OCI-LY1 (cell line): ENCODE measurements around the gene ETS2.

ENCODE experiments used
- H2AFZ ChIP-seq: fragments of 200-600 bp; sonication (generic), shearing (Covaris generic); 2 replicates; pipeline ENCODE4 v1.6.0; 2014; ENCODE audit warnings: antibody characterized with exemption, mild to moderate bottlenecking, low read length
- H3F3A ChIP-seq: fragments of 200-600 bp; sonication (generic), shearing (Covaris generic); 2 replicates; pipeline ENCODE4 v1.6.0; 2014; ENCODE audit warnings: mild to moderate bottlenecking, antibody characterized with exemption, low read length, moderate library complexity; ENCODE audit not compliant: insufficient read depth
- H3K27ac ChIP-seq: fragments of 200-600 bp; sonication (generic); 2 replicates; pipeline ENCODE4 v1.5.1; 2014; ENCODE audit warnings: low read length, mixed run types, mild to moderate bottlenecking, low read depth; ENCODE audit not compliant: poor library complexity, severe bottlenecking
- H3K27me3 ChIP-seq: fragments of 200-600 bp; sonication (generic); 2 replicates; pipeline ENCODE4 v1.6.0; 2014; ENCODE audit warnings: antibody characterized with exemption, mild to moderate bottlenecking, low read length, moderate library complexity; ENCODE audit not compliant: insufficient read depth
- H3K36me3 ChIP-seq: fragments of 200-600 bp; sonication (generic); 2 replicates; pipeline ENCODE4 v1.6.1; 2014; ENCODE audit warnings: mild to moderate bottlenecking, antibody characterized with exemption, low read length, moderate library complexity, mixed read lengths; ENCODE audit not compliant: insufficient read depth
- H3K4me1 ChIP-seq: fragments of 200-600 bp; sonication (generic); 2 replicates; pipeline ENCODE4 v1.5.1; 2014; ENCODE audit warnings: mild to moderate bottlenecking, low read length, moderate library complexity; ENCODE audit not compliant: insufficient read depth, severe bottlenecking
- H3K4me2 ChIP-seq: fragments of 200-600 bp; sonication (generic), shearing (Covaris generic); 2 replicates; pipeline ENCODE4 v1.6.1; 2014; ENCODE audit warnings: low read length
- H3K4me3 ChIP-seq: fragments of 200-600 bp; sonication (generic); 2 replicates; pipeline ENCODE4 v1.5.1; 2014; ENCODE audit warnings: low read length, low read depth, mild to moderate bottlenecking, mixed read lengths; ENCODE audit not compliant: poor library complexity, severe bottlenecking
- H3K79me2 ChIP-seq: fragments of 200-600 bp; shearing (Covaris generic); 2 replicates; pipeline ENCODE4 v1.6.1; 2016; ENCODE audit warnings: mixed run types, low read length, mixed read lengths; ENCODE audit not compliant: insufficient read depth
- H3K9ac ChIP-seq: fragments of 200-600 bp; sonication (generic), shearing (Covaris generic); 2 replicates; pipeline ENCODE4 v1.6.1; 2014; ENCODE audit warnings: mild to moderate bottlenecking, low read length, mixed read lengths
- H3K9me2 ChIP-seq: fragments of 200-600 bp; sonication (generic), shearing (Covaris generic); 2 replicates; pipeline ENCODE4 v1.6.1; 2014; ENCODE audit warnings: low read depth, mild to moderate bottlenecking, low read length, mixed read lengths
- H3K9me3 ChIP-seq: fragments of 200-600 bp; shearing (Covaris generic); 2 replicates; pipeline ENCODE4 v1.6.1; 2014; ENCODE audit warnings: low read length, mixed read lengths
- H4K20me1 ChIP-seq: fragments of 200-600 bp; sonication (generic), shearing (Covaris generic); 2 replicates; pipeline ENCODE4 v1.6.0; 2016; ENCODE audit warnings: mild to moderate bottlenecking, low read length; ENCODE audit not compliant: insufficient read depth
- EZH2 ChIP-seq: fragments of 200-600 bp; sonication (generic), shearing (Covaris generic); IDR thresholded peaks from 2 replicates; pipeline ENCODE4 v1.8.0; 2017; ENCODE audit warnings: borderline replicate concordance, mixed run types, mild to moderate bottlenecking, antibody characterized with exemption, low read length, moderate library complexity, mixed read lengths
- TF ChIP-seq, protein P1 (sequence below): fragments of 200-600 bp; sonication (generic), shearing (Covaris generic); IDR thresholded peaks from 2 replicates; pipeline ENCODE4 v1.5.1; 2017; ENCODE audit warnings: mild to moderate bottlenecking, antibody characterized with exemption, low read length, moderate library complexity, mixed read lengths

Gene ETS2

DNA sequence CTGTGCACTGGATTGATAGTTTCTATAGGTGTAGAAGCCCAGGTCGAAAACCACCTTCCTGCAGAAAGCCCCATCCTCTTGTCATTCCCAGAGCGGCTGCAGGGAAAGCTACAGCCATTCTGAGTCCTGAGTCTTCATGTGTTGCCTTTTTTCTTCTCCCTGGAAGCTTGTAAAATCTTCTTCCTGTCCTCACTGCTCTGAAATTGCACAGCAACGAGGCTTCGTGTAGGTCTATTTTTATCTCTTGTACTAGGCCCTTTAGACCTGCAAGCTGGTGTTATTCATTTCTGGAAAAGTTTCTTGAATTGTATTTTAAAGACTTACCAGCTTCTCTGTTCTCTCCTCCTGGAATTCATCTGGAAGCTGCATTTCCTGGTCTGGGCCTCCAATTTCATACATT, 44.2 kb upstream of the ETS2 start:
- no peak overlapping the region for H3K4me3 ChIP-seq
- no peak overlapping the region for H3K4me2 ChIP-seq
- no peaks in the 10 kb centered on the region for H3K79me2 ChIP-seq
- TF ChIP-seq, protein P1, sequence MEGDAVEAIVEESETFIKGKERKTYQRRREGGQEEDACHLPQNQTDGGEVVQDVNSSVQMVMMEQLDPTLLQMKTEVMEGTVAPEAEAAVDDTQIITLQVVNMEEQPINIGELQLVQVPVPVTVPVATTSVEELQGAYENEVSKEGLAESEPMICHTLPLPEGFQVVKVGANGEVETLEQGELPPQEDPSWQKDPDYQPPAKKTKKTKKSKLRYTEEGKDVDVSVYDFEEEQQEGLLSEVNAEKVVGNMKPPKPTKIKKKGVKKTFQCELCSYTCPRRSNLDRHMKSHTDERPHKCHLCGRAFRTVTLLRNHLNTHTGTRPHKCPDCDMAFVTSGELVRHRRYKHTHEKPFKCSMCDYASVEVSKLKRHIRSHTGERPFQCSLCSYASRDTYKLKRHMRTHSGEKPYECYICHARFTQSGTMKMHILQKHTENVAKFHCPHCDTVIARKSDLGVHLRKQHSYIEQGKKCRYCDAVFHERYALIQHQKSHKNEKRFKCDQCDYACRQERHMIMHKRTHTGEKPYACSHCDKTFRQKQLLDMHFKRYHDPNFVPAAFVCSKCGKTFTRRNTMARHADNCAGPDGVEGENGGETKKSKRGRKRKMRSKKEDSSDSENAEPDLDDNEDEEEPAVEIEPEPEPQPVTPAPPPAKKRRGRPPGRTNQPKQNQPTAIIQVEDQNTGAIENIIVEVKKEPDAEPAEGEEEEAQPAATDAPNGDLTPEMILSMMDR: no peak
- no peak for TF ChIP-seq EZH2
- no peaks in the 10 kb centered on the region for H3K27me3 ChIP-seq
- no peaks in the 10 kb centered on the region for H3K4me1 ChIP-seq
- no peaks in the 10 kb centered on the region for H4K20me1 ChIP-seq
- 0 out of 2 replicates have a peak, but pooled peaks cover 3% of the 10 kb centered on the region for H3K9me3 ChIP-seq
- H3K27ac ChIP-seq: no peak overlapping the region
- H3K9ac ChIP-seq: no peak overlapping the region
- no peaks in the 10 kb centered on the region for H3F3A ChIP-seq
- no peaks in the 10 kb centered on the region for H3K9me2 ChIP-seq
- H3K36me3 ChIP-seq: peaks cover 3% of the 10 kb centered on the region; the same call in 1 of the 2 replicates
- H2AFZ ChIP-seq: no peak overlapping the region

GRCh38 chr21:38765056-38765455, 40.7 kb upstream of the ETS2 start:
- Histone ChIP-seq H2AFZ (no peak overlapping the region), H3K27me3 (no peaks in the 10 kb centered on the region), H3K4me3 (no peak overlapping the region), H3K9ac (no peak overlapping the region), H3K27ac (no peak overlapping the region), H3K4me1 (peaks cover 18% of the 10 kb centered on the region), H3K9me3 (0 out of 2 replicates have a peak, but pooled peaks cover 3% of the 10 kb centered on the region), H3F3A (no peaks in the 10 kb centered on the region), H3K36me3 (peaks cover 3% of the 10 kb centered on the region; the same call in 1 of the 2 replicates), H4K20me1 (no peaks in the 10 kb centered on the region), H3K9me2 (no peaks in the 10 kb centered on the region), H3K4me2 (no peak overlapping the region), H3K79me2 (no peaks in the 10 kb centered on the region)
- TF ChIP-seq EZH2: no peak
- TF ChIP-seq, protein P1: no peak

GRCh38 chr21:38766987-38767722, 38.6 kb upstream of the ETS2 start:
- no peaks in the 10 kb centered on the region for H3K9me2 ChIP-seq
- peaks cover 18% of the 10 kb centered on the region for H3K4me1 ChIP-seq
- TF ChIP-seq, protein P1: no peak
- TF ChIP-seq EZH2: no peak
- H3K27me3 ChIP-seq: no peaks in the 10 kb centered on the region
- H3K9me3 ChIP-seq: 0 out of 2 replicates have a peak, but pooled peaks cover 3% of the 10 kb centered on the region
- H3F3A ChIP-seq: no peaks in the 10 kb centered on the region
- peak overlapping the region; percentile 16; the same call in 1 of the 2 replicates for H3K9ac ChIP-seq
- peaks cover 3% of the 10 kb centered on the region; the same call in 1 of the 2 replicates for H3K36me3 ChIP-seq
- peak overlapping the region; percentile 46 for H3K4me3 ChIP-seq
- H3K27ac ChIP-seq: no peak overlapping the region
- no peaks in the 10 kb centered on the region for H4K20me1 ChIP-seq
- H2AFZ ChIP-seq: peak overlapping the region; percentile 76
- no peaks in the 10 kb centered on the region for H3K79me2 ChIP-seq
- H3K4me2 ChIP-seq: peak overlapping the region; percentile 76
